Muscle of arm (tissue), 12 donors: ENCODE results near the gene TNIP2. TPM values are rescaled to one million over a fixed set of nuclear protein-coding genes. Genes with fewer than 3 reads are reported as not detected.
"Not testable (repeated sequence)": the region's sequence is repeated elsewhere in the genome, so short reads cannot be mapped to it uniquely, and the experiment has no call there.

Source experiments
- DNase-seq: peaks from one replicate; pipeline ENCODE4 v3.0.0-alpha.2; 2013
- polyA plus RNA-seq, 12 donors: library from polyadenylated mRNA; unstranded; fragments of 120-200 nt; gene quantifications; one replicate each; pipeline ENCODE4 v1.2.1, GENCODE V29; 2013; ENCODE audit not compliant: insufficient read length in 12 of 12

Gene TNIP2
- polyA plus RNA-seq, 12 donors = 9.2 to 15.3 (median 13.7) TPM; not detected in 1

- not testable (repeated sequence) for DNase-seq
Measured at GRCh38 chr4:2726881-2727280, 29.3 kb downstream of the TNIP2 start.

- DNase-seq = no peak
Measured at GRCh38 chr4:2725380-2725779, 30.8 kb downstream of the TNIP2 start.

GRCh38 chr4:2723751-2724150, 32.4 kb downstream of the TNIP2 start:
- DNase-seq = no peak

- no peak for DNase-seq
Measured at GRCh38 chr4:2722033-2722432, 34.1 kb downstream of the TNIP2 start.

GRCh38 chr4:2721586-2721985, 34.5 kb downstream of the TNIP2 start:
- no peak for DNase-seq

- no peak for DNase-seq
Measured at GRCh38 chr4:2716236-2716635, 39.9 kb downstream of the TNIP2 start.

- DNase-seq = no peak
Measured at GRCh38 chr4:2715426-2715825, 40.7 kb downstream of the TNIP2 start.

- DNase-seq = no peak
Measured at GRCh38 chr4:2714918-2715317, 41.2 kb downstream of the TNIP2 start.

GRCh38 chr4:2714061-2714770, 41.9 kb downstream of the TNIP2 start:
- peak; percentile 39 for DNase-seq

GRCh38 chr4:2713337-2713736, 42.8 kb downstream of the TNIP2 start:
- DNase-seq = no peak

GRCh38 chr4:2712261-2712842, 43.8 kb downstream of the TNIP2 start:
- no peak for DNase-seq

- no peak for DNase-seq
Measured at GRCh38 chr4:2702770-2703169, 53.4 kb downstream of the TNIP2 start.

GRCh38 chr4:2702361-2702760, 53.8 kb downstream of the TNIP2 start:
- no peak for DNase-seq

- no peak for DNase-seq
Measured at GRCh38 chr4:2700031-2700430, 56.1 kb downstream of the TNIP2 start.

GRCh38 chr4:2699534-2699933, 56.6 kb downstream of the TNIP2 start:
- DNase-seq = no peak

- DNase-seq = no peak
Measured at GRCh38 chr4:2698951-2699505, 57.1 kb downstream of the TNIP2 start.

- DNase-seq = no peak
Measured at GRCh38 chr4:2698504-2698903, 57.6 kb downstream of the TNIP2 start.

GRCh38 chr4:2697995-2698414, 58.1 kb downstream of the TNIP2 start:
- DNase-seq = no peak

- no peak for DNase-seq
Measured at GRCh38 chr4:2696423-2696822, 59.7 kb downstream of the TNIP2 start.

- no peak for DNase-seq
Measured at GRCh38 chr4:2695346-2696060, 60.6 kb downstream of the TNIP2 start.

GRCh38 chr4:2694691-2695090, 61.4 kb downstream of the TNIP2 start:
- no peak for DNase-seq

- no peak for DNase-seq
Measured at GRCh38 chr4:2691952-2692435, 64.1 kb downstream of the TNIP2 start.
